ENCODE results near the gene ANKRD13B. TPM values are rescaled to one million over a fixed set of nuclear protein-coding genes. Genes with fewer than 3 reads are reported as not detected.
A peak's percentile ranks its signal among the peaks of the same experiment; 100 is the strongest.

The ANKRD13B gene
- total RNA-seq, 3 donors from 2014 or later (not counting 1 experiment from before 2014, with no cell fraction given): 2.3 to 6.6 (median 4.0) TPM

DNA sequence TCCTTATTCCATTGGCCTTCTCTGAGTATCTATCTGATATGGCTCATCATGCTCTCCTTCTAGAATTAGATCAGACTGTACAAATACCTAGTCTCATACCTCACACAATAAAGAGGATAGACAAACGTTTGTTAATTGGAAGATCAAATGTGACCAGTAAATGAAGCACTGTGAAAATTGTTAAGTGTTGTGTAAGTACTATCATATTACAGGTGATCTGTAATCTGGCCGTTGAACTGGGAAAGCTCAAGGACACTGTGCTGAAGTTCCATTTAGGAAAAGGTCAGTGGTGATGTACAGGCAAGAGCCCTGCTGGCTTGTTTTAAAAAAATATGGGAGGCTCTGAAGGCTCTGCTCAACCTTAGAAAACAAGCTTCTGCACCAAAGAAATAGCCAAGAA is 68.3 kb downstream of the ANKRD13B start:
- intact Hi-C loops (cut with micrococcal nuclease): no loop called here
- H3K9me3 Mint-ChIP-seq: no peaks in the 10 kb centered on the region
- ATAC-seq: no peak
- H3K4me3 Mint-ChIP-seq: no peak overlapping the region
- H3K4me1 ChIP-seq (ENCODE audit: control insufficient read depth, insufficient read depth, low read length): no peaks in the 10 kb centered on the region
- H3K4me1 Mint-ChIP-seq: peaks cover 5 to 20% of the 10 kb centered on the region in 2 donors
- DNase-seq: no peak
- no peak overlapping the region for H3K4me3 ChIP-seq (ENCODE audit: low read length)
- H3K9me3 ChIP-seq (ENCODE audit: control insufficient read depth, insufficient read depth, low read length): no peaks in the 10 kb centered on the region
- H3K36me3 ChIP-seq (ENCODE audit: control insufficient read depth, insufficient read depth, low read length): peaks cover 63% of the 10 kb centered on the region
- TF ChIP-seq, protein P1, sequence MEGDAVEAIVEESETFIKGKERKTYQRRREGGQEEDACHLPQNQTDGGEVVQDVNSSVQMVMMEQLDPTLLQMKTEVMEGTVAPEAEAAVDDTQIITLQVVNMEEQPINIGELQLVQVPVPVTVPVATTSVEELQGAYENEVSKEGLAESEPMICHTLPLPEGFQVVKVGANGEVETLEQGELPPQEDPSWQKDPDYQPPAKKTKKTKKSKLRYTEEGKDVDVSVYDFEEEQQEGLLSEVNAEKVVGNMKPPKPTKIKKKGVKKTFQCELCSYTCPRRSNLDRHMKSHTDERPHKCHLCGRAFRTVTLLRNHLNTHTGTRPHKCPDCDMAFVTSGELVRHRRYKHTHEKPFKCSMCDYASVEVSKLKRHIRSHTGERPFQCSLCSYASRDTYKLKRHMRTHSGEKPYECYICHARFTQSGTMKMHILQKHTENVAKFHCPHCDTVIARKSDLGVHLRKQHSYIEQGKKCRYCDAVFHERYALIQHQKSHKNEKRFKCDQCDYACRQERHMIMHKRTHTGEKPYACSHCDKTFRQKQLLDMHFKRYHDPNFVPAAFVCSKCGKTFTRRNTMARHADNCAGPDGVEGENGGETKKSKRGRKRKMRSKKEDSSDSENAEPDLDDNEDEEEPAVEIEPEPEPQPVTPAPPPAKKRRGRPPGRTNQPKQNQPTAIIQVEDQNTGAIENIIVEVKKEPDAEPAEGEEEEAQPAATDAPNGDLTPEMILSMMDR (IDR thresholded peaks at IDR 0.05): no peak
- no peak overlapping the region for H3K27ac ChIP-seq (ENCODE audit: low read length)
- H3K27me3 ChIP-seq (ENCODE audit: control insufficient read depth, insufficient read depth, low read length): no peaks in the 10 kb centered on the region
- H3K27me3 Mint-ChIP-seq (ENCODE audit: low read depth in 2 of 2): no peaks in the 10 kb centered on the region
- 90% methylated on average over 2 of the region's 2 CpGs for WGBS (ENCODE audit: insufficient coverage)
- peak overlapping the region; percentile 5 to 29 for H3K27ac Mint-ChIP-seq
- H3K36me3 Mint-ChIP-seq: peaks cover 9% of the 10 kb centered on the region

DNA sequence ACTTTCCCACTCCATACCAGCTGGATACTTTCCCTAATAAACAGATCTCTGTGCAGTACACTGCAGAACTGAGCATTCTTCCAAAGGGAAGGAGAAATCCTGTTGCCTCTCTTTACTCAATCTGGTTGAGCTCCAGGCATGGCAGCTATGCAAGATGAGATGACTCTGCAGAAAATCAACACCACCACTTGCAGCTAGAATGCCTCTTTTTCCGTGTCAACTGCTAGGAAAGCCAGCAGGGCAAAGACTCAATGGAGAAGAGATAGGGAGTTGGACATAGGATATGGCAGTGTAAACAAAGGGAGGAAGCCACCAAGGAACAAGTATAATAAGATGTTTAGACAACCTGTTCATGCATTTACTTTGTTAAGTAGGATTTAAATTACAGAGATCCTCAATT is 70.2 kb downstream of the ANKRD13B start:
- Histone ChIP-seq H3K4me3 (ENCODE audit: low read length) (no peak overlapping the region), H3K4me1 (ENCODE audit: control insufficient read depth, insufficient read depth, low read length) (no peaks in the 10 kb centered on the region), H3K27me3 (ENCODE audit: control insufficient read depth, insufficient read depth, low read length) (no peaks in the 10 kb centered on the region), H3K9me3 (ENCODE audit: control insufficient read depth, insufficient read depth, low read length) (no peaks in the 10 kb centered on the region), H3K27ac (ENCODE audit: low read length) (no peak overlapping the region), H3K36me3 (ENCODE audit: control insufficient read depth, insufficient read depth, low read length) (peaks cover 71% of the 10 kb centered on the region)
- Mint-ChIP-seq H3K27ac (peak overlapping the region in 1 of 2 donors; percentile 26), H3K27me3 (ENCODE audit: low read depth in 2 of 2) (no peaks in the 10 kb centered on the region), H3K9me3 (no peaks in the 10 kb centered on the region), H3K36me3 (peaks cover 24% of the 10 kb centered on the region), H3K4me3 (no peak overlapping the region), H3K4me1 (peaks cover 11 to 15% of the 10 kb centered on the region in 2 donors)
- no peak for ATAC-seq
- TF ChIP-seq, protein P1 (IDR thresholded peaks at IDR 0.05): no peak
- no peak for DNase-seq
- intact Hi-C loops (cut with micrococcal nuclease): no loop called here
- WGBS (ENCODE audit: insufficient coverage): 80% methylated on average over 1 of the region's 1 CpG

Other genes with a start within 250 kb of the ANKRD13B start
- 10 to 100 TPM; 55.4 to 76.9 (median 70.0) TPM for gene TAOK1, start 202.8 kb upstream of the ANKRD13B start, total RNA-seq
- 10 to 100 TPM; 31.7 to 33.8 (median 33.1) TPM for gene ABHD15, start 26.1 kb upstream of the ANKRD13B start, total RNA-seq
- 100 to 1,000 TPM; 122 to 148 (median 148) TPM for gene TP53I13, start 24.4 kb upstream of the ANKRD13B start, total RNA-seq
- 10 to 100 TPM; 39.4 to 61.4 (median 54.6) TPM for gene GIT1, start 3.5 kb upstream of the ANKRD13B start, total RNA-seq
- gene CORO6, start 29.8 kb downstream of the ANKRD13B start, total RNA-seq: 10 to 100 TPM in 1 of 3 donors, 1 to 10 TPM in 2; 2.4 to 18.7 (median 3.9) TPM

Measured in natural killer cell (primary cell).